Neural cell (in vitro differentiated cells): ENCODE results near the gene RERE. TPM values are rescaled to one million over a fixed set of nuclear protein-coding genes. Genes with fewer than 3 reads are reported as not detected.

ENCODE experiments used
- H2AFZ ChIP-seq: fragments of 200-600, 300-800 bp; sonication (generic), shearing (Covaris generic); 2 replicates; pipeline ENCODE4 v1.6.0; 2014; ENCODE audit warnings: low read depth, mild to moderate bottlenecking, antibody characterized with exemption, low read length, moderate library complexity
- H3F3A ChIP-seq: fragments of 200-600 bp; shearing (Covaris generic); 2 replicates; pipeline ENCODE4 v1.6.1; 2016; ENCODE audit warnings: mild to moderate bottlenecking, moderate library complexity, mixed read lengths, antibody characterized with exemption, low read length; ENCODE audit not compliant: insufficient read depth, poor library complexity, severe bottlenecking
- H3K27ac ChIP-seq: fragments of 200-600, 300-800 bp; sonication (generic), shearing (Covaris generic); 2 replicates; pipeline ENCODE4 v1.5.1; 2014; ENCODE audit warnings: mild to moderate bottlenecking, low read length, moderate library complexity
- H3K27me3 ChIP-seq: fragments of 300-800, 200-600 bp; sonication (generic), shearing (Covaris generic); 2 replicates; pipeline ENCODE4 v1.6.0; 2014; ENCODE audit warnings: mild to moderate bottlenecking, low read depth, low read length, moderate library complexity; ENCODE audit not compliant: insufficient read depth
- H3K36me3 ChIP-seq: fragments of 300-800, 200-600 bp; sonication (generic), shearing (Covaris generic); 2 replicates; pipeline ENCODE4 v1.5.1; 2014; ENCODE audit warnings: mild to moderate bottlenecking, antibody characterized with exemption, low read length, moderate library complexity; ENCODE audit not compliant: insufficient read depth
- H3K4me2 ChIP-seq: fragments of 300-800, 200-600 bp; sonication (generic), shearing (Covaris generic); 2 replicates; pipeline ENCODE4 v1.6.0; 2014; ENCODE audit warnings: mild to moderate bottlenecking, low read length
- H3K4me3 ChIP-seq: fragments of 300-800, 200-600 bp; sonication (generic), shearing (Covaris generic); 2 replicates; pipeline ENCODE4 v1.5.1; 2014; ENCODE audit warnings: mild to moderate bottlenecking, low read length, moderate library complexity
- H3K79me2 ChIP-seq: fragments of 200-600 bp; shearing (Covaris generic); replicated peaks from 2 replicates; pipeline ENCODE4 v1.6.0; 2014; ENCODE audit warnings: mild to moderate bottlenecking, low read length, moderate library complexity; ENCODE audit not compliant: insufficient read depth
- H3K9ac ChIP-seq: fragments of 300-800, 200-600 bp; sonication (generic), shearing (Covaris generic); 2 replicates; pipeline ENCODE4 v1.6.1; 2016; ENCODE audit warnings: mild to moderate bottlenecking, low read length, mixed read lengths
- H3K9me2 ChIP-seq: fragments of 200-600 bp; shearing (Covaris generic); 2 replicates; pipeline ENCODE4 v1.6.1; 2016; ENCODE audit warnings: mild to moderate bottlenecking, low read length, mixed read lengths; ENCODE audit not compliant: insufficient read depth
- H3K9me3 ChIP-seq: fragments of 200-600, 300-800 bp; sonication (generic), shearing (Covaris generic); 2 replicates; pipeline ENCODE4 v1.6.1; 2016; ENCODE audit warnings: mild to moderate bottlenecking, mixed run types, low read length, moderate library complexity, mixed read lengths
- H4K20me1 ChIP-seq: fragments of 200-600 bp; shearing (Covaris generic); 2 replicates; pipeline ENCODE4 v1.6.1; 2016; ENCODE audit warnings: mild to moderate bottlenecking, mixed run types; ENCODE audit not compliant: insufficient read depth
- CTCF ChIP-seq: fragments of 450-650 bp; IDR thresholded peaks from 2 replicates; pipeline ENCODE4 v1.5.1; 2014; ENCODE audit warnings: antibody characterized with exemption, mild to moderate bottlenecking, moderate library complexity; ENCODE audit not compliant: poor library complexity, severe bottlenecking
- EP300 ChIP-seq: fragments of 450-650 bp; conservative IDR thresholded peaks from 2 replicates; pipeline ENCODE4 v1.6.1; 2014; ENCODE audit warnings: antibody characterized with exemption, mild to moderate bottlenecking, moderate library complexity; ENCODE audit not compliant: poor library complexity, severe bottlenecking
- EZH2 ChIP-seq: fragments of 200-600, 300-800 bp; shearing (Covaris generic), sonication (generic); IDR thresholded peaks from 2 replicates; pipeline ENCODE4 v1.6.1; 2014; ENCODE audit warnings: antibody characterized with exemption, low read length, borderline replicate concordance, mild to moderate bottlenecking; ENCODE audit not compliant: insufficient read depth, poor library complexity, severe bottlenecking
- MXI1 ChIP-seq: fragments of 450-650 bp; conservative IDR thresholded peaks from 2 replicates; pipeline ENCODE4 v1.6.1; 2014; ENCODE audit warnings: antibody characterized with exemption, mild to moderate bottlenecking; ENCODE audit not compliant: poor library complexity, severe bottlenecking
- POLR2AphosphoS5 ChIP-seq: IDR thresholded peaks from 2 replicates; pipeline ENCODE4 v1.6.1; 2012
- REST ChIP-seq: IDR thresholded peaks from 2 replicates; pipeline ENCODE4 v1.6.1; 2012; ENCODE audit warnings: borderline replicate concordance
- SMC3 ChIP-seq: fragments of 450-650 bp; conservative IDR thresholded peaks from 2 replicates; pipeline ENCODE4 v1.6.1; 2014; ENCODE audit warnings: antibody characterized with exemption, mild to moderate bottlenecking, moderate library complexity; ENCODE audit not compliant: poor library complexity
- TAF1 ChIP-seq: IDR thresholded peaks from 2 replicates; pipeline ENCODE4 v1.6.1; 2012; ENCODE audit warnings: low read depth
- polyA plus RNA-seq: library from polyadenylated mRNA; depleted of rRNA; stranded (reverse); fragments of >200 nt; gene quantifications from 2 replicates; pipeline ENCODE4 v1.2.3, GENCODE V29; 2014

The RERE gene
- polyA plus RNA-seq, 1 donor from 2014 or later = 21.0 TPM

- H3K4me3 ChIP-seq = no peak overlapping the region
- no peaks in the 10 kb centered on the region for H3K27me3 ChIP-seq
- H3K36me3 ChIP-seq = no peaks in the 10 kb centered on the region
- TF ChIP-seq POLR2AphosphoS5 (no peak), MXI1 (no peak), SMC3 (no peak), REST (no peak), EP300 (no peak), CTCF (no peak), EZH2 (no peak)
- no peak overlapping the region for H2AFZ ChIP-seq
- H3K27ac ChIP-seq = no peak overlapping the region
- H3K9ac ChIP-seq = no peak overlapping the region
- peaks cover 10% of the 10 kb centered on the region for H4K20me1 ChIP-seq
- H3K9me3 ChIP-seq = no peaks in the 10 kb centered on the region
- H3K4me2 ChIP-seq = no peak overlapping the region
- H3K79me2 ChIP-seq = peaks cover 7% of the 10 kb centered on the region
- H3F3A ChIP-seq = no peaks in the 10 kb centered on the region
- no peaks in the 10 kb centered on the region for H3K9me2 ChIP-seq
These were observed 387.8 kb downstream of the RERE start for GRCh38 chr1:8429549-8430110.

DNA sequence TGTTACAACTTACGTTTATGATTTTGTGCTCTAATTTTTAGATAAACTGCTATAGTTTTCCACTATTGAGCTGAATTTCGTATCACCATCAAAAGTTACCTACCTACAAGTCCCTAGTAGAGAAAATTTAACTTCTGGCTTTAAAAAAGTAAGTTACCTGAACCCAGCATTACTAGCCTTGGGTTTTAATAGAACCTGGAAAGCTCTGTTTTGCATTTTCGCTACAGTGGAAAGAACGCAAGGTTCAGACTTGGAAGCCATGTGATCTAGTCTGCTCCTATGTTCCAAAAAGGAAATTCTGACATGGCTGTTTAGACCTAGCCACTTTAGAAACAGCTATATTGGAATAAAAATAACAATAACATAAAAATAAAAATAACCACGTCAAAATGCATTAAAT is 389.0 kb downstream of the RERE start:
- no peak overlapping the region for H3K9ac ChIP-seq
- H2AFZ ChIP-seq = no peak overlapping the region
- no peak overlapping the region for H3K4me2 ChIP-seq
- H3K27ac ChIP-seq = no peak overlapping the region
- no peaks in the 10 kb centered on the region for H3F3A ChIP-seq
- no peaks in the 10 kb centered on the region for H3K9me3 ChIP-seq
- H3K79me2 ChIP-seq = no peaks in the 10 kb centered on the region
- H3K36me3 ChIP-seq = no peaks in the 10 kb centered on the region
- peaks cover 8% of the 10 kb centered on the region for H4K20me1 ChIP-seq
- H3K27me3 ChIP-seq = no peaks in the 10 kb centered on the region
- H3K4me3 ChIP-seq = no peak overlapping the region
- no peaks in the 10 kb centered on the region for H3K9me2 ChIP-seq
- TF ChIP-seq SMC3 (no peak), TAF1 (no peak), REST (no peak), EZH2 (no peak)
